H1 (cell line): ENCODE measurements around the gene PPP1R2B. TPM values are rescaled to one million over a fixed set of nuclear protein-coding genes. Genes with fewer than 3 reads are reported as not detected.

Experiments used
- CTCF ChIA-PET: fragments of 300-600 bp; sonication (Branson Sonifier 250); formaldehyde crosslinking; loops from one replicate; lab custom pipeline; 2021; ENCODE audit not compliant: partially characterized antibody; lab: Charles Lee
- POLR2A ChIA-PET: fragments of 300-600 bp; sonication (Branson Sonifier 250); formaldehyde crosslinking; loops from one replicate; lab custom pipeline; 2021; ENCODE audit warnings: inconsistent platforms; ENCODE audit not compliant: partially characterized antibody; lab: Charles Lee
- DNase-seq, 2 experiments: peaks; one replicate each; pipeline versions ENCODE4 v3.0.0 to v3.0.0-alpha.2; 2010 to 2022; ENCODE audit warnings: low spot score in 2 of 2, low read depth in 1 of 2, mixed read lengths in 1 of 2
- FAIRE-seq: peaks from 2 replicates; lab custom pipeline; 2011; peaks lifted over from hg19 to GRCh38; lab: Jason Lieb, UNC
- H2AFZ ChIP-seq: 2 replicates; pipeline ENCODE4 v1.8.1; 2012; ENCODE audit warnings: low read length, inconsistent platforms
- H2AK5ac ChIP-seq: 2 replicates; pipeline ENCODE4 v1.6.1; 2013; ENCODE audit warnings: low read depth, low read length
- H2BK120ac ChIP-seq: replicated peaks from 2 replicates; pipeline ENCODE3; 2013; ENCODE audit warnings: low read depth, low read length, inconsistent platforms
- H2BK12ac ChIP-seq: 2 replicates; pipeline ENCODE4 v1.6.1; 2013; ENCODE audit warnings: low read depth, low read length
- H2BK15ac ChIP-seq: 2 replicates; pipeline ENCODE4 v1.6.1; 2013; ENCODE audit warnings: low read length
- H2BK20ac ChIP-seq: 2 replicates; pipeline ENCODE4 v1.6.1; 2013; ENCODE audit warnings: low read length
- H2BK5ac ChIP-seq: 2 replicates; pipeline ENCODE4 v1.6.1; 2013; ENCODE audit warnings: low read depth, low read length
- H3K14ac ChIP-seq: 2 replicates; pipeline ENCODE4 v1.6.1; 2013; ENCODE audit warnings: inconsistent platforms; ENCODE audit not compliant: insufficient read length
- H3K18ac ChIP-seq: 2 replicates; pipeline ENCODE4 v1.6.1; 2013; ENCODE audit warnings: low read length; ENCODE audit errors: extremely low read depth
- H3K23ac ChIP-seq: 2 replicates; pipeline ENCODE4 v1.6.1; 2013; ENCODE audit warnings: inconsistent platforms; ENCODE audit not compliant: insufficient read length
- H3K23me2 ChIP-seq: 2 replicates; pipeline ENCODE4 v1.6.1; 2013; ENCODE audit warnings: low read depth, low read length
- H3K27ac ChIP-seq: 2 replicates; pipeline ENCODE4 v1.6.1; 2011; ENCODE audit warnings: low read depth, low read length, inconsistent platforms
- H3K27me3 ChIP-seq, 4 experiments: replicated peaks in 1 of 4; 1 replicate in 1 of 4; 2 replicates in 3 of 4; pipeline versions ENCODE4 v1.6.1 to v1.8.1; 2011 to 2013; ENCODE audit warnings: low read length in 3 of 4, mild to moderate bottlenecking in 3 of 4, inconsistent platforms in 2 of 4, mixed read lengths in 2 of 4, moderate library complexity in 1 of 4; ENCODE audit not compliant: control insufficient read depth in 3 of 4, insufficient read depth in 3 of 4; ENCODE audit errors: extremely low read depth in 1 of 4
- H3K36me3 ChIP-seq, 4 experiments: 2 replicates each; pipeline versions ENCODE4 v1.6.1 to v1.8.1; 2011 to 2013; ENCODE audit warnings: mild to moderate bottlenecking in 4 of 4, low read length in 3 of 4, moderate library complexity in 2 of 4, control low read depth in 1 of 4, inconsistent platforms in 1 of 4; ENCODE audit not compliant: insufficient read depth in 4 of 4, control insufficient read depth in 2 of 4
- H3K4ac ChIP-seq: replicated peaks from 2 replicates; pipeline ENCODE3; 2013; ENCODE audit warnings: low read length, low read depth, mixed read lengths, inconsistent platforms; ENCODE audit not compliant: insufficient read length
- H3K4me1 ChIP-seq, 4 experiments: replicated peaks in 1 of 4; 1 replicate in 1 of 4; 2 replicates in 3 of 4; pipeline versions ENCODE4 v1.6.1 to v1.8.1; 2011 to 2013; ENCODE audit warnings: low read length in 3 of 4, inconsistent platforms in 2 of 4, mixed read lengths in 1 of 4; ENCODE audit not compliant: insufficient read depth in 4 of 4, control insufficient read depth in 3 of 4
- H3K4me2 ChIP-seq, 2 experiments: 2 replicates each; pipeline versions ENCODE4 v1.6.1 to v1.8.1; 2011 to 2013; ENCODE audit warnings: low read depth in 2 of 2, low read length in 2 of 2, control low read depth in 1 of 2, inconsistent platforms in 1 of 2, mild to moderate bottlenecking in 1 of 2; ENCODE audit not compliant: insufficient read depth in 1 of 2
- H3K4me3 ChIP-seq, 4 experiments: fragments of 200-600, 300-600 bp in 1 of 4; sonication (generic), shearing (Covaris generic), sonication (Bioruptor Twin) in 1 of 4; 2 replicates each; pipeline versions ENCODE4 v1.5.1 to v1.8.1; 2011 to 2016; ENCODE audit warnings: low read length in 4 of 4, low read depth in 3 of 4, control low read depth in 2 of 4, inconsistent platforms in 2 of 4, mild to moderate bottlenecking in 2 of 4, mixed read lengths in 1 of 4, moderate library complexity in 1 of 4; ENCODE audit not compliant: insufficient read depth in 2 of 4; ENCODE audit errors: extremely low read depth in 1 of 4
- H3K56ac ChIP-seq: replicated peaks from 2 replicates; pipeline ENCODE3; 2013; ENCODE audit warnings: low read depth, mild to moderate bottlenecking, mixed read lengths, low read length, inconsistent platforms; ENCODE audit not compliant: insufficient read length
- H3K79me1 ChIP-seq: 2 replicates; pipeline ENCODE4 v1.6.1; 2013; ENCODE audit warnings: low read depth, low read length, control low read depth
- H3K79me2 ChIP-seq, 2 experiments: 2 replicates each; pipeline versions ENCODE4 v1.6.1 to v1.8.1; 2012 to 2013; ENCODE audit warnings: low read length in 2 of 2, mild to moderate bottlenecking in 2 of 2, inconsistent platforms in 1 of 2; ENCODE audit not compliant: insufficient read depth in 2 of 2, control insufficient read depth in 1 of 2
- H3K9ac ChIP-seq, 4 experiments: replicated peaks in 1 of 4; 1 replicate in 1 of 4; 2 replicates in 3 of 4; pipeline versions ENCODE4 v1.6.1 to v1.8.1; 2011 to 2013; ENCODE audit warnings: low read depth in 3 of 4, low read length in 3 of 4, control low read depth in 2 of 4, mild to moderate bottlenecking in 2 of 4, moderate library complexity in 2 of 4, inconsistent platforms in 1 of 4; ENCODE audit errors: extremely low read depth in 1 of 4
- H3K9me3 ChIP-seq, 2 experiments: 2 replicates each; pipeline versions ENCODE4 v1.6.1 to v1.8.1; 2012 to 2013; ENCODE audit warnings: mild to moderate bottlenecking in 2 of 2, moderate library complexity in 2 of 2, control low read depth in 1 of 2, inconsistent platforms in 1 of 2, low read depth in 1 of 2, low read length in 1 of 2, mixed read lengths in 1 of 2; ENCODE audit not compliant: insufficient read depth in 2 of 2
- H4K20me1 ChIP-seq, 2 experiments: replicated peaks in 1 of 2; 2 replicates each; pipeline versions ENCODE3 to v1.8.1; 2011 to 2013; ENCODE audit warnings: inconsistent platforms in 2 of 2, low read length in 2 of 2, mild to moderate bottlenecking in 1 of 2; ENCODE audit not compliant: insufficient read depth in 2 of 2, control insufficient read depth in 1 of 2
- H4K5ac ChIP-seq: 2 replicates; pipeline ENCODE4 v1.6.1; 2013; ENCODE audit warnings: low read length, low read depth, mixed read lengths, inconsistent platforms; ENCODE audit not compliant: insufficient read length
- H4K8ac ChIP-seq: 2 replicates; pipeline ENCODE4 v1.8.0; 2013; ENCODE audit warnings: mild to moderate bottlenecking, moderate library complexity, low read length, inconsistent platforms; ENCODE audit not compliant: insufficient read depth; ENCODE audit errors: extremely low read depth
- H4K91ac ChIP-seq: replicated peaks from 2 replicates; pipeline ENCODE3; 2013; ENCODE audit warnings: low read length, mixed read lengths, inconsistent platforms; ENCODE audit not compliant: insufficient read length
- ASH2L ChIP-seq: fragments of 200-600, 300-600 bp; sonication (generic); IDR thresholded peaks from one replicate; pipeline ENCODE4 v1.7.1; 2017; ENCODE audit warnings: low read length
- ATF2 ChIP-seq: IDR thresholded peaks from 2 replicates; pipeline ENCODE4 v1.6.1; 2012; ENCODE audit warnings: low read length, inconsistent platforms
- BCL11A ChIP-seq, 2 experiments: IDR thresholded peaks; one replicate each; pipeline ENCODE4 v1.6.1; 2011; ENCODE audit warnings: low read depth in 2 of 2, low read length in 2 of 2, mild to moderate bottlenecking in 2 of 2
- CBX8 ChIP-seq: fragments of 300-800, 300-1000 bp; sonication (generic); IDR thresholded peaks from 2 replicates; pipeline ENCODE4 v1.7.1; 2016; ENCODE audit warnings: low read depth, low read length, borderline replicate concordance
- CREB1 ChIP-seq: IDR thresholded peaks from 2 replicates; pipeline ENCODE4 v1.6.1; 2012; ENCODE audit warnings: inconsistent platforms
- EZH2 ChIP-seq: fragments of 200-600 bp; sonication (generic); IDR thresholded peaks from 2 replicates; pipeline ENCODE4 v1.7.1; 2012; ENCODE audit warnings: low read depth, mild to moderate bottlenecking, moderate library complexity, low read length, inconsistent platforms; ENCODE audit not compliant: severe bottlenecking
- MAFK ChIP-seq: IDR thresholded peaks from 2 replicates; pipeline ENCODE4 v1.6.1; 2012; ENCODE audit warnings: low read depth, mild to moderate bottlenecking, improper control_type of control experiment, low read length
- RXRA ChIP-seq: IDR thresholded peaks from 2 replicates; pipeline ENCODE4 v1.6.1; 2011; ENCODE audit warnings: low read depth, mild to moderate bottlenecking, low read length, moderate library complexity; ENCODE audit not compliant: insufficient read depth
- SIN3A ChIP-seq, 2 experiments: IDR thresholded peaks in 1 of 2; conservative IDR thresholded peaks in 1 of 2; 2 replicates each; pipeline ENCODE4 v1.6.1; 2011 to 2012; ENCODE audit warnings: low read length in 2 of 2, improper control_type of control experiment in 1 of 2, low read depth in 1 of 2, mild to moderate bottlenecking in 1 of 2
- SIX5 ChIP-seq: IDR thresholded peaks from 2 replicates; pipeline ENCODE4 v1.6.1; 2011; ENCODE audit warnings: mild to moderate bottlenecking, low read depth, low read length
- SP1 ChIP-seq: IDR thresholded peaks from 2 replicates; pipeline ENCODE4 v1.6.1; 2011; ENCODE audit warnings: low read depth, low read length
- SP2 ChIP-seq: IDR thresholded peaks from 2 replicates; pipeline ENCODE4 v1.6.1; 2012; ENCODE audit warnings: mild to moderate bottlenecking, low read length, inconsistent platforms
- TBP ChIP-seq: IDR thresholded peaks from 2 replicates; pipeline ENCODE4 v1.6.1; 2011; ENCODE audit warnings: low read depth, low read length, improper control_type of control experiment
- WGBS, 2 experiments: shearing (Covaris generic) in 1 of 2; methylation state at CpG; one replicate each; pipeline versions ENCODE4 v1.1.6 to v1.1.7; 2013 to 2015; ENCODE audit warnings: low lambda C conversion rate in 2 of 2, mixed read lengths in 2 of 2, inconsistent platforms in 1 of 2, low coverage in 1 of 2, missing lambda C conversion rate in 1 of 2; ENCODE audit not compliant: insufficient replicate concordance in 2 of 2, insufficient coverage in 1 of 2, insufficient read length in 1 of 2; ENCODE audit errors: extremely low coverage in 1 of 2, missing lambda C conversion rate in 1 of 2; 5-methylcytosine and 5-hydroxymethylcytosine counted together
- polyA plus RNA-seq, 7 experiments: library from polyadenylated mRNA; depleted of rRNA in 3 of 7; stranded (reverse) in 5 of 7; unstranded in 2 of 7; fragments of >200 nt in 5 of 7; fragments of 200-250 nt in 2 of 7; gene quantifications; 1 replicate in 5 of 7; 2 replicates in 1 of 7; 4 replicates in 1 of 7; pipeline versions ENCODE4 v1.2.1 to v1.2.3, GENCODE V29; 2011 to 2013; ENCODE audit warnings: missing spikeins in 2 of 7, mixed read lengths in 2 of 7
- total RNA-seq: library from RNA; stranded (reverse); fragmentation: NEBNext Ultra II Directional; extraction: Animal tissue kit (Norgen Biotek cat#: 25700); gene quantifications from 2 replicates; pipeline ENCODE4 v1.2.1, GENCODE V29; 2021

PPP1R2B gene
- total and polyA plus RNA-seq, 2 of the 8 experiments (the other 6 are each of a cell fraction or from before 2014, with no cell fraction given), result not detected

DNA sequence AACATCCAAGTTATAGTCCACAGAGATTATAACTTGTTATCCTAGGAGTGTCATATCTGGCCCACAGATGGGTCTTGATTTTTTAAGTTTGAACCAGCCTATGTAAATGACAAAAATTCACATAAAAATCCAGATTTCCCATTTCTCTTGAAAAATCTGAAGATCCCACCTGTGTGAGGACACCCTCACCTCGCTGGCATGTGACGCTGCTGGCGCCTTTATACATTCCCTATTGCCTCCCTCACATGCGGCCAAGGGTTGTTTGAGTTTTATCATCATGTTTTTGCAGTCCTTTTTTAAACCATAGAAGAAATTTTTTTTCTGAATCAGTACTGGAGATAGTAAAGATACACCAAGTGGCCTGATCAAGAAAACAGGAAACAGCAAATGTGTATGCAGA, 25.9 kb upstream of the PPP1R2B start:
- Histone ChIP-seq H3K56ac (no peak overlapping the region), H3K9ac (no peak overlapping the region), H2AK5ac (no peak overlapping the region), H2BK15ac (no peak overlapping the region), H3K4ac (no peak overlapping the region), H3K23me2 (no peaks in the 10 kb centered on the region; the same call in 1 of the 2 replicates), H3K4me2 (no peak overlapping the region), H2BK20ac (no peak overlapping the region), H3K23ac (no peak overlapping the region), H3K79me1 (no peaks in the 10 kb centered on the region), H3K4me1 (peaks cover 0 to 9% (median 2%) of the 10 kb centered on the region in 4 experiments; a peak in 3 of 7 replicates), H3K14ac (no peak overlapping the region), H3K27ac (no peak overlapping the region), H4K5ac (no peak overlapping the region), H2BK120ac (no peak overlapping the region), H3K27me3 (no peaks in the 10 kb centered on the region), H2BK12ac (no peak overlapping the region), H3K36me3 (no peaks in the 10 kb centered on the region), H3K9me3 (no peaks in the 10 kb centered on the region), H2BK5ac (no peak overlapping the region), H3K18ac (no peak overlapping the region; the same call in 1 of the 2 replicates), H2AFZ (no peak overlapping the region), H4K20me1 (no peaks in the 10 kb centered on the region), H4K91ac (no peak overlapping the region), H3K79me2 (no peaks in the 10 kb centered on the region), H3K4me3 (no peak overlapping the region), H4K8ac (no peak overlapping the region)
- 97% methylated on average over 4 of the region's 4 CpGs; no CpG with 5 or more reads in 1 of the 2 experiments for WGBS, 2 experiments
- CTCF ChIA-PET, result interaction anchor here (0.7 to 1.8 kb wide), 11 partner anchors 11 to 880 kb away, joined by 3 to 7 read pairs (median 4); no protein-coding TSS in a partner anchor
- no peak for DNase-seq
- POLR2A ChIA-PET, result interaction anchor here (0.7 kb wide), 1 partner anchor 1135 kb away, joined by 3 read pairs; no protein-coding TSS in a partner anchor
- no peak for FAIRE-seq
- TF ChIP-seq CBX8 (no peak), ASH2L (no peak), CREB1 (no peak), SIN3A (conservative IDR thresholded peaks at IDR 0.05 in 1 of 2, IDR thresholded peaks at IDR 0.05 in 1 of 2; ENCODE audit: low read depth in 1 of 2, low read length in 2 of 2) (no peak), EZH2 (no peak), SIX5 (no peak), SP1 (no peak), RXRA (no peak), TBP (no peak), SP2 (no peak), BCL11A (IDR thresholded peaks at IDR 0.05; ENCODE audit: low read depth in 2 of 2, low read length in 2 of 2) (no peak), MAFK (no peak), ATF2 (no peak)
